Measurements from ENCODE around the gene MT1X. TPM values are rescaled to one million over a fixed set of nuclear protein-coding genes. Genes with fewer than 3 reads are reported as not detected.

MT1X gene
- total RNA-seq, 1 donor from 2014 or later: 14.5 TPM

GRCh38 chr16:56679818-56680217 lies 2.5 kb upstream of the MT1X start:
- DNase-seq: no peak

GRCh38 chr16:56682703-56683397 lies 580 bp downstream of the MT1X start:
- DNase-seq: no peak

GRCh38 chr16:56683424-56684172 lies 1.3 kb downstream of the MT1X start:
- DNase-seq: no peak

DNA sequence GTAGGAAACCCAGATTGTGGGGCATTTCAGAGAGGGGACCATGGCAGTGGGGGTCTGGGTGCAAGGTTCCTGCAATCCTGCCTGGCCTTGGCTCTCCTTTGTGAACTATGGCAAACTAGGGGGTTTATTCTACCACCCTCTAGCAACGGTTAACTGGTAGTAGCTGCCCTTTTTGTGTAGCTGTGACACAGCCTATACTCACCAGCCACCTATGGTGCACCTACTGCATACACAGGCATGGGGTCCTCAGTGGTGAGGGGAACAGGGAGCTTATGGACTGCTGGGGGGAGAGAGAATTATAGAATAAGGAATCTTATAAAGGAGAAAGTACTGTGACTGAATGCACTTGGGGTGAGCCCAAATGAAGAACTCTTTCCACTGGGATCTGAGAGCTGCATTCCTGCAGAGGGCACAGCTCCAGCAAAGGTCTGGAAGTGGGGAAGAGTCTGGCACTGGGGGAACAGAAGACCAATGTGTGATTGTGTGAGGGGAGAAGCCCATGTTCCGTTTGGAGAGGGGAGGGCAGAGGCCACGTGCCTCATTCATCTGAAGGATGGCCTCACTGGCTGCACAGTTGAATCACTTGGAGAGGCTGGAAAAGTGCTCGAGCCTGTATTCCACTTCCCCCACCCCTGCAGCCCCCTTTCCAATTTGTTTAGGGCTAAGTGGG lies 2.1 kb downstream of the MT1X start:
- no peak for DNase-seq

DNA sequence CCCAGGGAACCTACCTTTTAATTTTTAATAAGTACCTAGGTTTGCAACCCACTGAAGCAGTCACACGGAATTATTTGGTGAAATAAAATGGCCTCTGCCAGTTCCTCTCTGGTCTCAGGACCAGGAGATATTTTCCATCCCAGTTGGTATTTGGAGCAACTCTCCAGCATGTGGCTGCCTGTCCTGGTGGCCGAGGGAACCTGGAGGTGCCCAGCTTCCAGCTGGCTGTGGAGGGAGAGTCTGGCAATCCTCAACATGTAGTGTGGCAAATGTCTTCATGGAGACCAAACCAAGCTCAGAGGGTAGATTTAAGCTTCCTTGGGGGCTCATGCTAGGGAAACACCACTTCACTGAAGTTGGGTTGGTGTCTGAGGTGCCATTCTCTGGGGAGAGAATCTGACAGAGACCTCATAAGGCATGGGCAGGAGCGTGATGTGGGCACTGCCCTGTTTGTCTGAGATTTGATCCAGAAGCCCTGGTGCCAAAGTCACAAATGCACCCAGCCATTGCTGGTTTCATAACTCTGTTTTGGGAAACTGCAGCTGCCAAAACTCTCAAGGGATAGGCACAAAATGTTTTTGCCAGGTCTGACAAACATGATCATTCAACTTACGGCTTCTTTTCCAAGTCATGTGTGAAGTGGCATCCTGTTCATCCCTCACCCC lies 2.8 kb downstream of the MT1X start:
- DNase-seq: no peak

GRCh38 chr16:56686758-56687157 lies 4.5 kb downstream of the MT1X start:
- no peak for DNase-seq

GRCh38 chr16:56688762-56689161 lies 6.5 kb downstream of the MT1X start:
- no peak for DNase-seq

GRCh38 chr16:56689171-56689570 lies 6.9 kb downstream of the MT1X start:
- no peak for DNase-seq

DNA sequence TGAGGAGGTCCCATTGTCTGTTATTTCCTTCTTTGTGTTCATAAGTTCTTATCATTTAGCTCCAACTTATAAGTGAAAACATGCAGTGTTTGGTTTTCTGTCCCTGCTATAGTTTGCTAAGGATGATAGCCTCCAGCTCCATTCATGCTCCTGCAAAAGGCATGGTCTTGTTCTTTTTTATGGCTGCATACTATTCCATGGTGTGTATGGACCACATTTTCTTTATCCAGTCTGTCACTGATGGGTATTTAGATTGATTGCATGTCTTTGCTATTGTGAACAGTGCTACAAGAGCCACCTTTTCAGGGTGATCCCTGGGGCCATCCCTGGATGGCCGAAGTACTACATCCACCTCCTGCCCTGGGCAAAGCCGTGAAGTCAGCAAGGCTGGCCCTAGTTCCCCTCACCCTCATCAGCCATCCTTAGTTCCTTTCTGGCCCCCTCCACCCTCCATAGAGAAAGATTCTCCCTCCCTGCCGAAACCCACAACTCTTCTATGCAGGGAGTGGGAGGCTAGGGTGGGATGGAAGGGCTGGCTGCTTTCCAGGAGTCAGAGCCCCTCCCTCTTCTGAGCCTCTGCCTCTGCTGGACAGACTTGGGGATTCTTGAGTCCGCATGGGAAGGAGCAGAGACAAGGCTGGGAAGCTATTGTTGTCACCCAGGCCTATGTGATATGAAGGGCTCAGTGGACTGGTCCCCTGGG lies 8.3 kb downstream of the MT1X start:
- DNase-seq: no peak

DNA sequence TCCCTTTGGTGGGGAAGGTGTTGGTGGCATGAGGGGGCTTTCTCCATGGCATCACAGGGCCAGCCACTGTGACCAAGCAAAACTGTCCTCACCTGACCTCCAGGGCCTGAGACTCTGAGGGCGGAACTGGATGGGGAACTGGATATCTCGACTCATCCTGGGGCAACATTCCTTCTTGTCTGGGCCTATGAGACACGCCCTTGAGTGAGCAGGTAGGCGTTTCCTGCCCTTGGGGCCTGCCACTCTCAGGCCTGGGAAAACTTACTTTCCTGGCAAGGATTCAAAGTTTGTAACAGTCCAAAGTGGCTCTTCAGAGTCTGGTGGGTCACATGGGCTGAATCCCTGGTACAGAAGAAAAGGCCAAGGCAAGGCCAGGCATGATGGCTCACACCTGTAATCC lies 9.6 kb downstream of the MT1X start:
- DNase-seq: no peak

DNA sequence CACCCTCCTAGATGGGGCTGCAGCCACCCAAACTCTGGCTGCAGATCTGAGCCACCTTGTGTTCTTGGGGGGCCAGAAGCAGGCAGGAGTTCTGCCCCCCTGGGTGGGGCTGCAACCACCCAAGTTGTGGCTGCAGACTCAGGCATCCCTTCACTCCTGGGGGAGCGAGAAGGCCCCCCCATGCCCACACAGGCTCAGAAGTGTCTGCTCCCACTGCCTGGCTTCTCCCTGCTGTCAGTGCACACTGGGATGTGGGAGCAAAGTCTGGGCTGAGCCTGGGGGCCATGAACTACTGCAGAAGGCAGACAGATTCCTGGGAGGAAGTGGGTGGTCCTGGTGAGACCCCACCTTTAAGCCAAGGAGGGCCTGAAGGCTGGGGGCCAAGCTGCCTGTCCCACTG lies 13.0 kb downstream of the MT1X start:
- DNase-seq: no peak

DNA sequence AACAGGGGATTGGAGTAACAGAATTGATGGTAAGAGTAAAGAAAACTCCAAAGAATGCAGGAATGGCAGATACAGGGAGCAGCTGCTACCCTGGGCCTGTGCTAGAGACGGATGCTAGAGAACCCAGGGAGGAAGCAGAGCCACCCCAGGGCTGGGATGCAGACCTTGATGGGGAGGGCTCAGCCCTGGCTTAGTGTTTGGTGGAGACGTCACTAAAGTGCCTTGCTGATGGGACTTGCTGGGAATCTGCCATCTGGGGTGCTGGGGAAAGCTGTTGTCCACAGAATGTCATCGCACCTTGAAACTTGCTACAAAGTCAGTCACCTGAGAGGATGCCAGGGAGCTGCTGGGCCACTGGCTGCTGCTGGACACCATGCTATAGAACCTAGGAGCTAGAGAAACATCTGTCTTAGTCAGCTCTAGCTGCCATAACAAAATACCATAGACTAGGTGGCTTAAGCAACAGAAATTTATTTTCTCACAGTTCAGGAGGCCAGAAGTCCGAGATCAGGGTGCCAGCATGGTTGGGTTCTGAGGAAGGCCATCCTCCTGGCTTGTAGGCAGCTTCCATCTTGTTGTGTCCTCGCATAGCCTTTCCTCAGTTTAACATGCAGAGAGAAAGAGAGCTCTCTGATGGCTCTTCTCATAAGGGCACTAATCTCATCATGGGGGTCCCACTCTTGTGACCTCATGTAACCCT lies 15.3 kb downstream of the MT1X start:
- no peak for DNase-seq

GRCh38 chr16:56700195-56700594 lies 17.9 kb downstream of the MT1X start:
- no peak for DNase-seq

- DNase-seq: no peak
These were observed 18.4 kb downstream of the MT1X start for GRCh38 chr16:56700631-56701030.

GRCh38 chr16:56701534-56701933 lies 19.3 kb downstream of the MT1X start:
- DNase-seq: no peak

- no peak for DNase-seq
These were observed 20.6 kb downstream of the MT1X start for GRCh38 chr16:56702836-56703235.

- no peak for DNase-seq
These were observed 26.5 kb downstream of the MT1X start for GRCh38 chr16:56708525-56709442.

- no peak for DNase-seq
These were observed 27.3 kb downstream of the MT1X start for GRCh38 chr16:56709443-56710040.

DNA sequence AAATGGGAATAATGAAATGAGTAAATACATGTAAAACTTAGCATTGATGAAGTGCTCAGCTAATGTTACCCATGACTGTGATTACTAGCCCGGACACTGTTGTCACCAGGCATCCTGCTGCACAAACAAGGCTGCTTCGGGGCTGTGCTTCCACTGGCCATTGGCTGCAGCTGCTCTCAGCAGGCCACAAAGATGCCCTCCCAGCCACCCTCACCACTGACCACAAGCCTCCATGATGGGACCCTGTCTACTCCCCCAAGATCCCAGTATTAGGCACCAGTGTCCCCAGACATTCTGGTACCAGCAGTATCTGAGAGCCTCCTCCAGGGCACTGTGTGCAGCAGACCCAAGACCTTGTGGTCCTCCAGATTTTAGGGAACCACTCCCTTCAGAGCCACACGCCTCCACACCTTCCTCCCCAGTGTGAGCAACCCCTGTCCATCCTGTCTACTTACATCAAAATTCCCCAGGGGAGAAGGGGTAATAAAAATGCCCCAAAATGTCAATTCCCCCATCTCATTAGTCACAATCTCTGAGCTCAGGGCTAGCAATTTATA lies 28.0 kb downstream of the MT1X start:
- no peak for DNase-seq

DNA sequence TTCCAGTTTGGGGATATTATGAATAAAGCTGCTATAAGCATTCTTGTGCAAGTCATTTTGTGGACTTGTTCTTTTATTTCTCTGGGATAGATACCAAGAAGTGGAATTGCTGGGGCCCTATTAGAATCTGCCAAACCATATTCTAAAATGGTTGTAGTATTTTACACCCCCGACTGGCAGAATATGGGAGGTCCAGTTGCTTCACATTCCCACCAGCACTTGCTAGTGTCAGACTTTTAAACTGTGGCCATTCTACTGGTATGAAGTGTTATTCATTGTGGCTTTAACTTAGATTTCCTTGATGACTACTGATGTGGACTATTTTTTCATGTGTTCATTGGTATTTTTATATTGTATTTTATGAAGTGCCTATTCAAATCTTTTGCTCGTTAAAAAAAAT lies 29.6 kb downstream of the MT1X start:
- DNase-seq: no peak

Measured in occipital lobe (tissue), 2 donors.